Measurements from ENCODE around the gene ASB11.
"Not testable (repeated sequence)": the region's sequence is repeated elsewhere in the genome, so short reads cannot be mapped to it uniquely, and the experiment has no call there.

Gene ASB11

GRCh38 chrX:15301924-15302323 is 13.5 kb downstream of the ASB11 start:
- DNase-seq: peak; percentile 5 to 9

- DNase-seq: peak; percentile 22 to 47
Measured at GRCh38 chrX:15299941-15300851, 15.2 kb downstream of the ASB11 start.

DNA sequence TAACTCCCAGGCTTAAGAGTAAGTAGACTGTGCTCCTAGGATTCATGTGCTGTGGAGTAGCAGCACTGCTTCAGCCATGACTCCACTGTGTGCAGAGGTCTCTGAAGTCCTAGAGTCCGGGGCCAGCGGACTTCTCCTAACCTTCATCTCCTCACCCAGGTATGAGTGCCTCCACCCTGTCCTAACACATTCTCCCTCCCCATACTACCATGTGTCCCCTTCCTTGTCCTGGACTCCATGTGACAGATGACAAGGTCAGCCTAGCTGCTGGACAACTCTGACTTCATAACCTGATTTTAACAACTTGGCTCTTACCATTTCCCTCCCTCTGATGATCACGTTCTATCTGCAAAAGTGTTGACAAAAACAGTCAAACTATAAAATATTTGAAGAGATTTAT is 16.7 kb downstream of the ASB11 start:
- DNase-seq: no peak

DNA sequence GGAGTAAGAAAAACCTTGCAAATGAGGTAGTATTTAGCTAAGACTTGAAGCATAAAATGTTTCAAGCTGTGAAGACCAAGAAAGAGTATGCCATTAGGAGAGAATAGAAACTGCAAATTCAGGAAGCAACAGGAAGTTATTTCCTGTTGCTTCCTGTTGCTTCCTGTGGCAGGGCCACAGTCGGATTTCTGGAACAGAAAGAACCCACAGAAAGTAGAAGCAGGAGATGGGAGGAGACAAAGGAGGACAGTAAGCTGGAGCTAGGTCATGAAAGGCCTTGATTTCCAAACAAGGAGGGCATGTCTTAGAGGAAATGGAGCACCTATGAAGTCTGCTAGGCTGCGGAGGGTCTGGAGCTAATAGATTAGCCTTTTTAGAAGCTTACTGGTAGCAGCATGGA is 17.2 kb downstream of the ASB11 start:
- peak; percentile 10 to 11 for DNase-seq

- peak in 1 of 2 experiments; percentile 0 for DNase-seq
Measured at GRCh38 chrX:15293451-15293850, 22.0 kb downstream of the ASB11 start.

DNA sequence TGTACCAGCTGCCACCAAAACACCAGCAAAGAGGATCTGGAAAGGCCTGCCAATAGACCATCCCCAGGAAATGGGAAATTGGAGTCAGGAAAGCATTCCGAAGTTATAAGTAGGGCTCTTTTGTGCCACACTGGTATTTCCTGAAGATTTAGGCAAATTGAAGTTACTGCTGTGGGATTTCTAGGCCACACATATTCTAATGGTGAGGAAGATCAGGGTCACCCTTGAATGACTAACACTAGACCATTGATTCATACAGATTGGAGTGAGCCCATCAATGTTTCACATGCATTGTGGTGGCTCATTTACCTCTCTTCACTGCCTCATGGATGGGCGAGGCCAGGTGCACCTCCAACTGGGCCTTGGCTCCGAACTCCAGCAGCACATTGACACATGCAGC is 22.6 kb downstream of the ASB11 start:
- no peak for DNase-seq

DNA sequence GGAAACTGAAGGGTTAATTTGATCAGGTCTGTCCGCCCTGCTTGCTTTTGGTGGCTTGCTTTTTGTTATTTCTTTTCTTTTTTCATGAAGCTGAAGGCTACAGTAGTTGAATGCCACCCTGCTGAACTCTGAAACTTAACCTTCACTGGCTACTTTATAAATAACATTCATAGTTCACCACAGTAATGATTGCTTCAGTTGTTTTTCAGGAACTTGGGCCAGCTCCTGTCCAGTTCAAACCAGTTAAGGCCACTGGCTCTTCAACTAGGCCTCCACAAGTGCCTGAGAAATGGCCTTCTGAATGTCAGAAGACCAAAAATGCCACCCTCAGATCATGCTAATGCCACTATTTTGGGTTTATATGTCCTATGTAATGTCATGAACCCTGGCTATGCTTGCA is 37.8 kb downstream of the ASB11 start:
- no peak for DNase-seq

DNA sequence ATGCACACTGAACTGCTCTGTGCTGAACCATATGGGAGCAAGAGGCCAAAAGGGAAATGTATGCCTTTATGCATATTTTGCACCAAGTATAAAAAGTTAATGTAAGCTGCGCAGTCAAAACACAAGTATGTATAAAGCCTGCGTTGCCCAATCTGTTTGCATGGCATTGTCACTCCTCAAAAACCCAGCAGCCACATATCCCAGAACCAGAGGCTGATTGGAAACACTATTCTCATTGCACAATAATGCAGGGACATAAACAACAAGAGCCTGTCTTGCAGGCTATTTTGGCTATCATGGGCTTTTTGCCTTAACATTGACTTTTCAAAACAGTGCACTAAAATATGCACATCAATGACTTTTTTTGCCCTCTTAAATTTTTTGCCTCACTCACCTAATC is 40.5 kb downstream of the ASB11 start:
- DNase-seq: no peak

DNA sequence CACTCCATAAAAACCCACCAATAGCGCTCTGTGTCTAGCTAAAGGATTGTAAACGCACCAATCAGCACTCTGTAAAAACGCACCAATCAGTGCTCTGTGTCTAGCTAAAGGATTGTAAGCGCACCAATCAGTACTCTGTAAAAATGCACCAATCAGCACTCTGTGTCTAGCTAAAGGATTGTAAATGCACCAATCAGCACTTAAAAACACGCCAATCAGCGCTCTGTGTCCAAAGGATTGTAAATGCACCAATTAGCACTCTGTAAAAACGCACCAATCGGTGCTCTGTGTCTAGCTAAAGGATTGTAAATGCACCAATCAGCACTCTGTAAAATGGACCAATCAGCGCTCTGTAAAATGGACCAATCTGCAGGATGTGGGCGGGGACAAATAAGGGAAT is 42.2 kb downstream of the ASB11 start:
- not testable (repeated sequence) for DNase-seq

GRCh38 chrX:15271757-15272156 is 43.7 kb downstream of the ASB11 start:
- no peak for DNase-seq

DNA sequence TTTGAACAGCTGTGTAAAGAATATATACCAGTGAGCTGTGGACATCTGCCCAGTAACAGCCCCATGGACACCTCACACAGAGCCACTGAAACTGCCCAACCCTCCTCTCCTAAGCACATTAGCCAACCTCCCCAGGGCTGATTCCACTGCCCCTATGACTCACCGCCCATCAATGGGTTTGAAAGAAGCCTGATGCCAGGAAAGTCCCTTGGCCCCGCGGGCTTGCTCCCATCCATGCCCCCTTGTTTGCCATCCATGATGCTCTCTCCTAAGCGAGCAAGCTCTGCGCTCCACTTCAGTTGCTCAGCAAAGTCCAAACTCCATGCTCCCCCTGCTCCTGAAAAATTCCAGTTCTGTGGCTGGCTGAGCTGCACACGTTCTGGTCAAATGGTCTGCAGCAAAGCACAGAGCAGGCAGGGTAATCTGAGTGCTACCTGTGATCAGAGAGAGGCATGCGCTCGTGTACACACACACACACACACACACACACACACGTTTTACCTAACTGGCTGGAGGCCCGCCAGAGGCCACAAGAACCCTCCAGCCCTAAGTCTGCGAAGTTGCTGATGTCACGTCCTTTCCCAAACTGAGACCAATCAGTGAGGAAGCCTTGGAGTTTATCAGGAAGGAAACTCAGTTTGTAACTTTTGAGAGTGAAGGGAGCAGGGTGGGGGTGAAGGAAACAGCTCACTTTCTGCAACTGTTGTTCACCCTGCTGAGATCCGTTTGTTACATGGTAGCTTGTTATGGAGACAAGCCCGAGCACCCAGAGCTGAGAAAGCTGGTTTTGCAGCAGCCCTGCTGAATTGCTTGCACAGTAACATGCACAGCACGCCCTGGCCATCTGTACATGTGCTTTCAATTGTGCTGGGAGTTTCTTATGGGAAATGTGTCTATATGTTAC is 45.6 kb downstream of the ASB11 start, which contains the start of gene ASB9:
ASB9 (minus strand) TSS at position 466 of the 904 bp plus-strand sequence; CDS start at position 257, 209 bp downstream.
- DNase-seq: no peak

DNA sequence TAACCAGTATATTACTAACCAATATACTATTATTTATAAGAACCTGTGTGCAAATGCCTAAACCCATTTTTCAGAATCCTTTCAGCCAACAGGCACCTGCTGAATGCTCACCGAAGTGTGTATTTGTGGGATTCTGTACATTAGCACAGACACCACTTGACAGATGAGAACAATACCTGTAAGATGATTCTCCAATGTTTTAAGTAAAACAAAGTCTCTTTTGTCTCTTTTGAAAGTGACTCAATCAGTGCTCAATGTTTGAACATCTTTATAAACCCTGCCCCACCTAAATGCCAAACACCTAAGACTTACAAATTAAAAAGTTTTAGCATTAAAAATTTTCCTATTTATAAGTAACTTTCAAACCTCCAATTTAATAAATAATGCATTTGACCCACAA is 46.3 kb downstream of the ASB11 start:
- DNase-seq: no peak

GRCh38 chrX:15254852-15255251 is 60.6 kb downstream of the ASB11 start:
- no peak for DNase-seq

DNA sequence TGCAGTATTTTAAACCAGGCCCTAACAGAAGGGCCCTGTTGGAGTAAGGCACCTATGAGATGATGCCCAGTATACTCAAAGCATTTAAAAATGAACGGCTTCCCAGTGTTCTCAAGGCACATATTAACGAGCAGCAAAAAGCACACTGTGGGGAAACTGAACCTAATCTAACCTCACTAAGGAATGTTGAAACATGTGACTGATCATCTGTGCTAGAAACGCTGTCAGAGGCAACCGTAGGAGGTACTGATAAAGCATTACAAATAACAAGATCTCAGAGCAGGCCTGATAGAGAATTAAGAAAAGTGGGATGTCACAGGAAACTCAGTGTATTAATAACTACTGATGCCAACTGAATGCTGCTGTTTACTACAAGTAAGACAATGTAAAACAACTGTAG is 69.5 kb downstream of the ASB11 start:
- no peak for DNase-seq

DNA sequence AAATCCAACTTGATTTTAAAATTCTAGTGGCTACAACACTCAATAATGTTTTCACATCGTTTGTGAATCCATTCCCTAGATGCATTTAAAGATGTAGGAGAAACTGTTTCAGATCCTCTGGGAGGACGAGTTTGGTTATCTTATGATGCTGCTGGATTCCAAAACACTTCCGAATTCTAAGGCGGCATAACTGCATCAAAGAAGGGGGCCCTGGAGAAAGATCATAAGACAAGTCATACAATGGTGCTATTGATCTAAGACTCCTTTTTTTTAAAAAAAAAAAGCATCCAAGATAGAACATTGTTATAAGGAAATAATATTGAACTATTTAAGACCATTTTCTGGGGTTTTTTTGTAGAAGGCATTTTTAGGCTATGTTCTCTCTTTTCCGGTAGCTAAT is 71.0 kb downstream of the ASB11 start:
- no peak for DNase-seq

DNA sequence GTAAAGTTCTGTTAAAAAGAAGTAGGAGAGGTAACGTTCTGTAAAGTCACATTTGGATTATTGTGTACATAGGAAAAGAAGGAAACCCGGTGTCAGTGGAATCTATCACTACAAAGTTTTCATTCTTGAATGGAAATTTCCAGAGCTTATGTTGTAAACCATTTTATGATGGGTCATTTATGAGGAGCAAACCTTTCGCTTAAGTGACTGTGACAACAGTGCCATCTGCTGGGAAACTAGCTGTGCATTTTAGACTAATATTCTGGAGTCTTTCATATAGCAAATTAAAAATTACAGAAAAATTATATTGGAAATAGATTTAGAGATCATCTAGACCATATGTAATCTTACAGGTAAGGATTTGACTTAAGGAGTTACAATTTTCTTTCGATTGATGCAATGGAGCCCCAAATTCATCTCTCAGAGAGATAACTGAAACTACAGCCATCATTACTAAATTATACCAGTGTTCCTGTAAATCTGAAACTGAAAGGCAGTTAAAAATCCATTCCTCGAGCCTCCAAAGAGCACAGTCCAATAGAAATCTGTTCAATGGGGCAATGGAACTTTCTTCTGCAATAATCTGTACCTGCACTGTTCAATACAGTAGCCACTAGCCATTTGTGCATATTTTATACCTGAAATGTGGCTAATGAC is 72.4 kb downstream of the ASB11 start:
- peak; percentile 6 to 35 for DNase-seq

DNA sequence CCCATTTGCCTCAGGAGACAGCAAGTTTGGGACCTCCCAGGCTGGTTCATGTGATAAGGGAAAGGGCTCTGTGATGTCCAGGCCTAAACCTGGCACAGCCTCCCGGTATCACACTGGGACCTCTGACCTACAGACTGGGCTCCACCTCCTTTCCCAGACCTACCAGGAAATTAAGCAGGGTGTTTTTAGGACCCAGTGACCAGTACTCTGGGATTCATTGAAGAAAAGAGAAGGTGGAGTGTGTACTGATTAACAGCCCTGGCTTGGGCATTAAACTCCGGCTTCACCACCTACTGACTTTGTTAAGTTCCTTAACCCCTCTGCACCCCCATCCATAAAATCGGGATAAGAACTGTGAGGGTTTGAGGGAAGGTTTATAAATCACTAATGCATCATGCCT is 74.1 kb downstream of the ASB11 start:
- no peak for DNase-seq

DNA sequence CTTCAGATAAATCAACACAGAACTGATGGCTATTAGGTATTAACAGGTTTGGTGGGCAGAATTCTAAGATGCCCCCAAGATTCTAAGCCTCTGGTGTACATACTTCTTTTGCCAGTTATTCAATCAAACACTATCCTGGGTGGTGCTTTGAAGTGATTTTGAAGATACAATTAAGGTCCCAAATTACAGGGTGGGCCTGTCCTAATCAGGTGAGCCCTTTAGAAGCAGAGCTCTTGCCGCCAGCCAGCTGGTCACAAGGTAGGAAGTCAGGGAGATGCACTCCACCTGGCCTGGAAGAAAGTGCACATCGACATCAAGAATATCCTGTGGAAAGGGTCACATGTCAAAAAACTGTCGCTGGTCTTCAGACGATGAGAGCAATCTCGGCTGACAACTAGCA is 75.0 kb downstream of the ASB11 start:
- DNase-seq: no peak

DNA sequence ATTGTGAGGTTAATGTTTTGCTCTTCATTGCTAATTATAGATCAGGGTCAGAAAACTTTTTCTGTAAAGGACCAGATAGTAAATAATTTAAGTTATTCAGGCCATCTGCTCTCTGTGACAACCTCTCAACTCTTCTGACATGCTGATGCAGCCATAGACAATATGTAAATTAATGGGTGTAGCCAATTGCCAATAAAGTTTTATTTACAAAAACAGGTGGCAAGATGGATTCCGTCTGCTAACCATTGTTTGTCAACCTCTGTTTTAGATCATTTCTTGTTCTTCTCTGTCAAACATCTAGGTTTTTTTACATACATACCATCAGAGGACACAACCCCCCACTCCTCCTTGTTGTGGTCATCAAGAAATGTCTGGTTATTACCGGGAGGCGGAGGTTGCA is 79.3 kb downstream of the ASB11 start:
- no peak for DNase-seq

DNA sequence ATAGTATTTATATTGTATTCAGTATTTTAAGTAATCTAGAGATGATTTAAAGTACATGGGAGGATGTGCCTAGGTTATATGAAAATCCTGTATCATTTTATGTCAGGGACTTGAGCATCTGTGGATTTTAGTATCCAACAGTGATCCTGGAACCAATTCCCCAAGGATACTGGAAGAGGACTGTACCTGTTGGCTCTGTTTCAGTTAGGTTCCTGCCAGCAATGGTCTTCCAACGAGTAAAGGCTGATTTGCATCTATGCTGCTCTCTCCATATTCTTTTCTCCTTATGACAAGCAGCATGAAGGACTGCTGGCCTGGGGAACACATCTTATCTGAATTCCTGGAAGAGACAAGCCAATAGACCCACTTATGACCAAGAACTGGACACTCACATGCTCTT is 80.4 kb downstream of the ASB11 start:
- no peak for DNase-seq

- no peak for DNase-seq
Measured at GRCh38 chrX:15233416-15234015, 81.9 kb downstream of the ASB11 start.

Data from Kasumi-1 (cell line).